ENCODE results near the gene USP2. TPM values are rescaled to one million over a fixed set of nuclear protein-coding genes. Genes with fewer than 3 reads are reported as not detected.

Gene USP2
- total RNA-seq, 1 donor from 2014 or later: 5.1 TPM

DNA sequence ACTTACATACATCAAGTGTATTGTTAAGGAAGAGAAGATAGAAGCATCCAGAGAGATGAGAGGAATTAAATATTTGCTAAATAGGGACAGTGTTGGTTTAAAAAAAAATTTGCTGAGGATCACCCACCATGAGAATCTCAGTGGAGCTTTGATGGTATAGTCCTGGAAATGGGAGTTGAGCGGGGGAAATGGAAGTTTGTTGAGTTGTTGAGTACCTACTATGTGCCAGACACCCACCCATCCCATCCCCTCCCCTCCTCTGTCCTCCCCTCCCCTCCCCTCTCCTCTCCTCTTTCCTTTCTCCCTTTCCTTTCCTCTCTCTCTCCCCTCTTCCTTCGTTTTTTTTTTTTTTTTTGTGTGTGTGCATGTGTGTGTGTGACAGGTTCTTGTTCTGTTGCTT, 30.3 kb downstream of the USP2 start:
- intact Hi-C loops (cut with DNase I): no loop called here
- peaks cover 12% of the 10 kb centered on the region for H3K4me1 ChIP-seq
- TF ChIP-seq, protein P1, sequence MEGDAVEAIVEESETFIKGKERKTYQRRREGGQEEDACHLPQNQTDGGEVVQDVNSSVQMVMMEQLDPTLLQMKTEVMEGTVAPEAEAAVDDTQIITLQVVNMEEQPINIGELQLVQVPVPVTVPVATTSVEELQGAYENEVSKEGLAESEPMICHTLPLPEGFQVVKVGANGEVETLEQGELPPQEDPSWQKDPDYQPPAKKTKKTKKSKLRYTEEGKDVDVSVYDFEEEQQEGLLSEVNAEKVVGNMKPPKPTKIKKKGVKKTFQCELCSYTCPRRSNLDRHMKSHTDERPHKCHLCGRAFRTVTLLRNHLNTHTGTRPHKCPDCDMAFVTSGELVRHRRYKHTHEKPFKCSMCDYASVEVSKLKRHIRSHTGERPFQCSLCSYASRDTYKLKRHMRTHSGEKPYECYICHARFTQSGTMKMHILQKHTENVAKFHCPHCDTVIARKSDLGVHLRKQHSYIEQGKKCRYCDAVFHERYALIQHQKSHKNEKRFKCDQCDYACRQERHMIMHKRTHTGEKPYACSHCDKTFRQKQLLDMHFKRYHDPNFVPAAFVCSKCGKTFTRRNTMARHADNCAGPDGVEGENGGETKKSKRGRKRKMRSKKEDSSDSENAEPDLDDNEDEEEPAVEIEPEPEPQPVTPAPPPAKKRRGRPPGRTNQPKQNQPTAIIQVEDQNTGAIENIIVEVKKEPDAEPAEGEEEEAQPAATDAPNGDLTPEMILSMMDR (IDR thresholded peaks at IDR 0.05): no peak
- H3K4me3 ChIP-seq: no peak overlapping the region
- H3K36me3 ChIP-seq: no peaks in the 10 kb centered on the region
- no peaks in the 10 kb centered on the region for H3K27me3 ChIP-seq (ENCODE audit: low read depth)
- no peak for ATAC-seq
- DNase-seq: no peak
- H3K27ac ChIP-seq: no peak overlapping the region
- no peaks in the 10 kb centered on the region for H3K9me3 ChIP-seq

DNA sequence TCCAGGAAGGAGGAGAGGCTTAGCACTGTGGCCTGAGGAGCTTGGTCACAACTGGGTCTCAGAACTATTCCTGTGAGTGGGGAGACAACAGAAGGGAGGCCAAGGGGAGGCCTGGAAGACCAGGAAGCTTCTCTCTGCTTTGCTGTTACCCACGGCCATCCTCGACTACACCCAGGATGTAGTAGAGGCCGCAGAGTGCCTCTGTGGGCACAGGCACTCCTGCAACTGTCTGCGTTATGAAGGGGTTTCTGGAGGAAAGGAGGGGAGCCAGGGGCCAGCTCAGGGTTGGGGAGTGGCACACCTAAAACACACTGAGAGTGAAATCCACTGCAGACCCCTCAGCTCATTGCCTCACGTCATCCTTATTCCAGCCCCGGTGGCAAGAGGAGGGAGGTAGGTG, 31.2 kb downstream of the USP2 start:
- DNase-seq (no peak), ATAC-seq (no peak)
- H3K36me3 ChIP-seq: no peaks in the 10 kb centered on the region
- H3K27ac ChIP-seq: no peak overlapping the region
- peaks cover 6% of the 10 kb centered on the region for H3K4me1 ChIP-seq
- TF ChIP-seq, protein P1 (IDR thresholded peaks at IDR 0.05): no peak
- no peak overlapping the region for H3K4me3 ChIP-seq
- no peaks in the 10 kb centered on the region for H3K9me3 ChIP-seq
- intact Hi-C loops (cut with DNase I): no loop called here
- no peaks in the 10 kb centered on the region for H3K27me3 ChIP-seq (ENCODE audit: low read depth)

DNA sequence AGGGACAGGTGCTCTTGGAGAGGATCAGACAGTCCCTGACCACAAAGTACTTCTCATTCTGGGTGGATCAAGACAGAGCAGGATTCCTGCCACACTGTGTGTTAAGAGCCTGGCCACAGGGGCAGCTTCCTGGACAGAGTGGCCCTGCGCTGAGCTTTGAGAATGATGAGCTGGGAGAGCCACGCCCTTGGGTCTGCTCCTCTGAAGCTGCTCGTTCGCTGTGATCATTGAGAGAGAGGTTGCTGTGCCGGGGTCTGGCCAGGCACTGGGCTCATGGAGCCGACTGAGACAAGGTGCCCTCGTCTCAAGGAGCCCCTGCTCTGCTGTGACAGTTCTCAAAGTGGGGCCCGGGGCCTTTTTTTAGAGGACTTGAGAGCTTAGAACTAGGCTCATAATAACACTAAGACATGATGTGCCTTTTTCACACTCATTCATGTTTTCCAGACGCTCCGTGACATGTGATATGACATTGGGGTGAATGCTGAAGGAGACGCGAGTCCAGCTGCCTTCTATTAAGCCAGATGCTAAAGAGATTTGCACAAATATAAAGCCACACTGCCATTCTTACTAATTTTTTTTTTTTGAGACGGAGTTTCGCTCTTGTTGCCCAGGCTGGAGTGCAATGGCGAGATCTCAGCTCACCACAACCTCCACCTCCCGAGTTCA, 33.4 kb downstream of the USP2 start:
- ATAC-seq (no peak), DNase-seq (peak; percentile 24)
- TF ChIP-seq, protein P1 (IDR thresholded peaks at IDR 0.05): no peak
- H3K27me3 ChIP-seq (ENCODE audit: low read depth): no peaks in the 10 kb centered on the region
- H3K9me3 ChIP-seq: no peaks in the 10 kb centered on the region
- no peaks in the 10 kb centered on the region for H3K36me3 ChIP-seq
- no peak overlapping the region for H3K4me3 ChIP-seq
- H3K27ac ChIP-seq: no peak overlapping the region
- intact Hi-C loops (cut with DNase I): no loop called here
- H3K4me1 ChIP-seq: peaks cover 6% of the 10 kb centered on the region

DNA sequence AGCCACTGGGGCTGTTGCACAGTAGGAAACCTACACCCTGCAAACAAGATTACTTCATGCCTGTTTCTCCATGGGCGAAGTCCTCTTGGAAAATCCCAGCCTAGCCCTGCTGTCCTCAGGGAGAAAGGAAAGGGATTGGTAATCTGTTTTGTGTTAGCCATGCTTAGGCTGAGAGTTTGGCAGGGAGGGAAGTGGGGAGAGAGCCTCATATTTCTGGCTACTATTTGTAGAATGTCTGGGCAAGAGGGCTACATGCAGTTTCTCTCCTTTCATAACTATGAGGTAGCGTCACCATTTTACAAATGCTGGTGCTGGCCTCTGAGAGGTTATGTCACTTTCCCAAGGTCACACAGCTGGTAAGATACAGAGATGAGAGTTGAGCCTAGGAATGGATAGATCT, 34.2 kb downstream of the USP2 start:
- no peak overlapping the region for H3K4me3 ChIP-seq
- no peak overlapping the region for H3K27ac ChIP-seq
- DNase-seq: no peak
- TF ChIP-seq, protein P1 (IDR thresholded peaks at IDR 0.05): no peak
- ATAC-seq: no peak
- no peaks in the 10 kb centered on the region for H3K9me3 ChIP-seq
- no peaks in the 10 kb centered on the region for H3K36me3 ChIP-seq
- no peaks in the 10 kb centered on the region for H3K4me1 ChIP-seq
- intact Hi-C loops (cut with DNase I): no loop called here
- H3K27me3 ChIP-seq (ENCODE audit: low read depth): no peaks in the 10 kb centered on the region

DNA sequence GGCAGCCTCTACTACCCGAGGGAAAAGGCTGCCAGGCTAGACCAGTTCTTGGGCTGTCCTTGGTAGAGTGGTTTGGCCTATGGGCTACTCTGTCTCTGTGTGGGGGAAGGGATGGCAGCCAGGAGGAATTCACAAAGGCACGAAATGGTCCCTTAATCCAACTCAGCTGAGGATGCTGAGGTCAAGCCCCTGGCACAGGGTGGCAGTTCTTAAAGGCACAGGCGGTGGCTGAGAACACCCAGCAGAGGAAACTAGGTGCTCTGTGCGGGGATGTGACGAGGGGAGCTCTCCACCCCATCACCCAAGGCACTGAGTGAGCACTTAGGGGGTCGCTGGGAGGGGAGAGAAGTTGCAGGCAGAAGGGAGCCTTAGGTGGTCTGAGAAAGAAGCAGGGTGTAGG, 34.9 kb downstream of the USP2 start, which contains the start of gene MFRP:
MFRP (minus strand) TSS at position 101 of the 400 bp plus-strand sequence. CDS start 192 bp downstream, outside the sequence.
- intact Hi-C loops (cut with DNase I): no loop called here
- DNase-seq (peak; percentile 8), ATAC-seq (no peak)
- H3K9me3 ChIP-seq: no peaks in the 10 kb centered on the region
- no peak within 1 kb of the TSS for H3K27ac ChIP-seq
- H3K36me3 ChIP-seq: no peaks in the 10 kb centered on the region
- H3K4me1 ChIP-seq: peaks cover 2% of the 10 kb centered on the region
- H3K27me3 ChIP-seq (ENCODE audit: low read depth): no peaks in the 10 kb centered on the region
- no peak within 1 kb of the TSS for H3K4me3 ChIP-seq
- TF ChIP-seq, protein P1 (IDR thresholded peaks at IDR 0.05): no peak
